GM21360 (cell line): ENCODE measurements around the gene PTCH1.

ENCODE experiments used
- ATAC-seq: cut with Tn5 transposase; IDR thresholded peaks from one replicate; pipeline ENCODE4 v1.9.1; 2021; ENCODE audit warnings: mild to moderate bottlenecking, moderate library complexity; ENCODE audit not compliant: unreplicated experiment

The PTCH1 gene

GRCh38 chr9:95444160-95444559 lies 72.6 kb downstream of the PTCH1 start:
- no peak for ATAC-seq

GRCh38 chr9:95443301-95443700 lies 73.5 kb downstream of the PTCH1 start:
- ATAC-seq: no peak

GRCh38 chr9:95441081-95441480 lies 75.7 kb downstream of the PTCH1 start:
- no peak for ATAC-seq

- no peak for ATAC-seq
Measured at GRCh38 chr9:95440447-95440846, 76.3 kb downstream of the PTCH1 start.

GRCh38 chr9:95438561-95439357 lies 78.0 kb downstream of the PTCH1 start:
- no peak for ATAC-seq

- ATAC-seq: no peak
Measured at GRCh38 chr9:95437559-95437958, 79.2 kb downstream of the PTCH1 start.

- ATAC-seq: no peak
Measured at GRCh38 chr9:95436416-95436815, 80.4 kb downstream of the PTCH1 start.

- ATAC-seq: no peak
Measured at GRCh38 chr9:95435074-95435728, 81.6 kb downstream of the PTCH1 start.

GRCh38 chr9:95434116-95435073 lies 82.4 kb downstream of the PTCH1 start:
- no peak for ATAC-seq

GRCh38 chr9:95433096-95433819 lies 83.5 kb downstream of the PTCH1 start:
- no peak for ATAC-seq

- no peak for ATAC-seq
Measured at GRCh38 chr9:95431286-95431685, 85.5 kb downstream of the PTCH1 start.

GRCh38 chr9:95429948-95430620 lies 86.7 kb downstream of the PTCH1 start:
- ATAC-seq: no peak

GRCh38 chr9:95429096-95429495 lies 87.7 kb downstream of the PTCH1 start:
- ATAC-seq: no peak

- ATAC-seq: no peak
Measured at GRCh38 chr9:95425910-95426551, 90.7 kb downstream of the PTCH1 start.

GRCh38 chr9:95422650-95423049 lies 94.1 kb downstream of the PTCH1 start:
- ATAC-seq: no peak

GRCh38 chr9:95420518-95420917 lies 96.3 kb downstream of the PTCH1 start:
- ATAC-seq: no peak

- ATAC-seq: no peak
Measured at GRCh38 chr9:95419444-95419843, 97.3 kb downstream of the PTCH1 start.

- no peak for ATAC-seq
Measured at GRCh38 chr9:95415158-95415557, 101.6 kb downstream of the PTCH1 start.

GRCh38 chr9:95413793-95414192 lies 103.0 kb downstream of the PTCH1 start:
- ATAC-seq: no peak
